Omental fat pad (tissue), 4 donors: Measurements from ENCODE around the gene EFCAB6. TPM values are rescaled to one million over a fixed set of nuclear protein-coding genes. Genes with fewer than 3 reads are reported as not detected.

ENCODE experiments used
- ATAC-seq: fragments of 150-250 bp; one replicate; pipeline ENCODE4 v1.9.1; 2016; ENCODE audit warnings: mild to moderate bottlenecking, moderate library complexity; ENCODE audit not compliant: low FRiP score
- DNase-seq: peaks from one replicate; pipeline ENCODE4 v3.0.0-alpha.2; 2019; ENCODE audit warnings: low spot score
- total RNA-seq, 4 donors: library from RNA; depleted of rRNA; stranded (reverse); fragments of >200 nt; gene quantifications; one replicate each; pipeline ENCODE4 v1.1.0, GENCODE V29; 2016
- TF ChIP-seq, protein P1 (sequence below), 3 donors: fragments of 450-650 bp; IDR thresholded peaks; one replicate each; pipeline ENCODE4 v1.5.1; 2016 to 2017; ENCODE audit warnings: antibody characterized with exemption in 3 of 3, mild to moderate bottlenecking in 3 of 3, moderate library complexity in 2 of 3

EFCAB6 gene
- total RNA-seq, 4 donors from 2014 or later = 0.48 to 3.2 (median 1.9) TPM

- no peak for ATAC-seq
- DNase-seq = no peak
- TF ChIP-seq, protein P1, sequence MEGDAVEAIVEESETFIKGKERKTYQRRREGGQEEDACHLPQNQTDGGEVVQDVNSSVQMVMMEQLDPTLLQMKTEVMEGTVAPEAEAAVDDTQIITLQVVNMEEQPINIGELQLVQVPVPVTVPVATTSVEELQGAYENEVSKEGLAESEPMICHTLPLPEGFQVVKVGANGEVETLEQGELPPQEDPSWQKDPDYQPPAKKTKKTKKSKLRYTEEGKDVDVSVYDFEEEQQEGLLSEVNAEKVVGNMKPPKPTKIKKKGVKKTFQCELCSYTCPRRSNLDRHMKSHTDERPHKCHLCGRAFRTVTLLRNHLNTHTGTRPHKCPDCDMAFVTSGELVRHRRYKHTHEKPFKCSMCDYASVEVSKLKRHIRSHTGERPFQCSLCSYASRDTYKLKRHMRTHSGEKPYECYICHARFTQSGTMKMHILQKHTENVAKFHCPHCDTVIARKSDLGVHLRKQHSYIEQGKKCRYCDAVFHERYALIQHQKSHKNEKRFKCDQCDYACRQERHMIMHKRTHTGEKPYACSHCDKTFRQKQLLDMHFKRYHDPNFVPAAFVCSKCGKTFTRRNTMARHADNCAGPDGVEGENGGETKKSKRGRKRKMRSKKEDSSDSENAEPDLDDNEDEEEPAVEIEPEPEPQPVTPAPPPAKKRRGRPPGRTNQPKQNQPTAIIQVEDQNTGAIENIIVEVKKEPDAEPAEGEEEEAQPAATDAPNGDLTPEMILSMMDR (IDR thresholded peaks at IDR 0.05) = no peak
These were observed 186.9 kb downstream of the EFCAB6 start for GRCh38 chr22:43625242-43625641.

DNA sequence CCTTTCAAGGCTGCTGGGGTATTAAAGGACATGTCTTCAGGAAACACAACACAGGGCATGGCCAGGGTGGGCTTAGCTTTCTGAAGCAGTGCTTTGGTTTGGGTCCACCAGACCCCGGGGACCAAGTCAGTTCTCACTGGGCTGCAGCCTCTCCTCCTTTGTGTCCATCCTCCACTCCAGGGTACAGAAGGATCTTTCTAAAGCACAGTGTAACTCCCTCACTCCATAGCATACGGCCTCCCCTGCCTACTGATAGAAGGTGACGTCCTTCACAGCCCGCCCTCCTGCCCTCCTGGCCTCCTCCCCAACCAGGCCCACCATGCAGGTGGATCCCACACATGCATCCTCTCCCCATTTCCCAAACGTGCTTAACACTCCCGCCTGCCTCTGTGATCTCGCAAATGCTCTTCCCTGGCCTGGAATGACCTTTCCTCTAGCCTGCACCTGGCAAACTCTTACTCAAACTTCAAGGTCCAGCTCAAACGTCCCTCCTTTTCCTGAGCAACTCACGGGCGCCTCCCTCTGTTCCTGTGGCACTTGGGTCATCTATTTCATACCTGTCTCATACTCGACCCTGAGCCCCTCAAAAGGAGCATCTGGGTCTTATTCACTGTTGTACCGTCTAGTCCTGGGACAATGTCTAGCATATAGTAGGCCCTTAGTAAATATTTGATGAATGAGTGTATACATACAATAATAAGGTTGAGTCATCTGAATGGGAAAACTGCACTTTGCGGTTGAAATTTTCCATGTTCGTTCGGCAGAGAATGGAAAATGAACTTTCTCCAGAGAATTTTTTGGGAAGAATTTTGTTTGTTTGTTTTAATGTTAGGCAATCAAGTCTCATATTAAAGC is 187.7 kb downstream of the EFCAB6 start:
- no peak for ATAC-seq
- TF ChIP-seq, protein P1 (IDR thresholded peaks at IDR 0.05) = no peak
- no peak for DNase-seq

DNA sequence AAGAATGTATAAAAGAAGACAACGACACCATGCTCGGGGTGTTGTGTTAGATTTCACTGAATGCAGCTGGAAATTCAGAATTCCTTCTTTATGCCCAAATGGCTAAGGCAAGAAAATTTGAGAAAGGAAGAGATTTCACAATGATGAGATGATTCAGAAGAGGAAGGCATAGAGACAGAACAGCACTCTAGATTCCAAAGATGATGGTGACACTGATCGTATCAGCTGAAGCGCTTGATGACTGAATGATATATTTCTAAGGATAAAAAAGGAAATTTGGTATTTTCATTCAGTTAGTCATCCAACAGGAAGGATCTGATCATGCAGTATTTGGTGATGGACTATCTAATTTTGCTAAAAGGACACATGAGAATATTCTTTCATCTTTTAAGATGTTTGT is 189.2 kb downstream of the EFCAB6 start:
- TF ChIP-seq, protein P1 (IDR thresholded peaks at IDR 0.05) = no peak
- no peak for ATAC-seq

GRCh38 chr22:43620197-43620596 is 191.9 kb downstream of the EFCAB6 start:
- DNase-seq = no peak
- no peak for ATAC-seq
- TF ChIP-seq, protein P1 (IDR thresholded peaks at IDR 0.05) = no peak

More for the DNA sequence above, 189.2 kb downstream of the EFCAB6 start:
- DNase-seq = no peak

DNA sequence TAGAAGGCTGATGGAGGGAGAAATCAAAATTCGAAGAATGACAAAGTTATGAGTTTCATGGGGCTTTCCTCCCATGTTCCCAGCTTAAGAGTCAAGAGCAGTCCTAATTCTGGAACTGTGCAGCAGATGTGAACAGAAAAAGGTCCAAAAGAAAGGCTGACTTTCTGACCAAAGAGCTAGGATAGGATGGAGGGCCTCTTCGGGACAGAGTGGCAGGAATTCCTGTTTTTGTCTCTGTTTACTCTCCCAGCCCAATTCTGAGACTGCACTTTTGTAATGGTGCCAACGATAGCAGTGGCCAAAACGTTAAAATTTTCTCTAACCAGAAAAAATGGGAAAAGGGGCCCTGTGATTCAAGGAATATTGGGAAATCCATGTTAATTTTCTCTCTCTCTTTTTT is 193.6 kb downstream of the EFCAB6 start:
- TF ChIP-seq, protein P1 (IDR thresholded peaks at IDR 0.05) = no peak
- DNase-seq (no peak), ATAC-seq (no peak)

DNA sequence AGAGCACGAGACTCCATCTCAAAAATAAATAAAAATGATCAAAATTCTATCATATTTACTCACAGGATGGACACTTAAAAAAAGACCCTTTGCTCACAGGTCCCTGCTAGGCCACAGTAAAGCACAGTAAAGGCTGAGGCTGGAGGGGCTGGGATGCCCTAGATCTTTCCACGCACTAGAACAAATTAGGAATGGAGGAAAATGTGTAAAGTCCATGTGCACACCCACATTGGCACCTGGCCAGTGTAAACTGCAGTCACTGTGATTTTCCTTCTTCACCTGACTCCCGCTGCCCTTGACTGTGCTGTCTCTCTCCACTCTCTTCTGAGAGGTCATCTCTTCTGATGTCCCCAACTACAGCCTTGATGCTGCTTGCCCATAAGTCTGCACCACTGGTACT is 195.5 kb downstream of the EFCAB6 start:
- DNase-seq (no peak), ATAC-seq (no peak)
- TF ChIP-seq, protein P1 (IDR thresholded peaks at IDR 0.05) = no peak

GRCh38 chr22:43600265-43600664 is 211.8 kb downstream of the EFCAB6 start:
- no peak for ATAC-seq
- no peak for DNase-seq
- TF ChIP-seq, protein P1 (IDR thresholded peaks at IDR 0.05) = no peak
